ENCODE measurements around the gene ARHGAP10. TPM values are rescaled to one million over a fixed set of nuclear protein-coding genes. Genes with fewer than 3 reads are reported as not detected.

ARHGAP10 gene
- total RNA-seq, 2 donors from 2014 or later, result 30.3 to 69.6 TPM

DNA sequence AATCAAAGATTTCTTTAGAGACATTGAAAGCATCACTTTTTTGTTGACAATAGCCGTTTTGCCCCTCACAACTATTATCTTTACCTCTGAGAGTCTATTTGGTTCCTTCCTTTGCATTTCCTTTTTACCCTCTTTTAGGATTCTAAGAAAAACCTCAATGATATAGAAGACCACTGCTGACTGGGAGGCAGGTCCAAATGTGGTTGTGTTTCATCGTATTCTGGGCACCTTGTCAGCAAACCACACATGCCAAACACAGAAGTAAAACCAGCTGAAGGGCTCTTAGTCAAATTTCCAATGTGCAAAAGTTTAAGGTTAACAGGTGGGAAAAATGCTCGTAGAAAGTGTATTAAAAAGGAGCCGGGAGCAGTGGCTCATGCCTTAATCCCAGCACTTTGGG is 42.8 kb upstream of the ARHGAP10 start:
- no peaks in the 10 kb centered on the region for H3K9me3 ChIP-seq
- no peaks in the 10 kb centered on the region for H3K36me3 ChIP-seq
- TF ChIP-seq POLR2A (IDR thresholded peaks at IDR 0.05) (no peak), POLR2AphosphoS5 (IDR thresholded peaks at IDR 0.05) (no peak)
- TF ChIP-seq, protein P1, sequence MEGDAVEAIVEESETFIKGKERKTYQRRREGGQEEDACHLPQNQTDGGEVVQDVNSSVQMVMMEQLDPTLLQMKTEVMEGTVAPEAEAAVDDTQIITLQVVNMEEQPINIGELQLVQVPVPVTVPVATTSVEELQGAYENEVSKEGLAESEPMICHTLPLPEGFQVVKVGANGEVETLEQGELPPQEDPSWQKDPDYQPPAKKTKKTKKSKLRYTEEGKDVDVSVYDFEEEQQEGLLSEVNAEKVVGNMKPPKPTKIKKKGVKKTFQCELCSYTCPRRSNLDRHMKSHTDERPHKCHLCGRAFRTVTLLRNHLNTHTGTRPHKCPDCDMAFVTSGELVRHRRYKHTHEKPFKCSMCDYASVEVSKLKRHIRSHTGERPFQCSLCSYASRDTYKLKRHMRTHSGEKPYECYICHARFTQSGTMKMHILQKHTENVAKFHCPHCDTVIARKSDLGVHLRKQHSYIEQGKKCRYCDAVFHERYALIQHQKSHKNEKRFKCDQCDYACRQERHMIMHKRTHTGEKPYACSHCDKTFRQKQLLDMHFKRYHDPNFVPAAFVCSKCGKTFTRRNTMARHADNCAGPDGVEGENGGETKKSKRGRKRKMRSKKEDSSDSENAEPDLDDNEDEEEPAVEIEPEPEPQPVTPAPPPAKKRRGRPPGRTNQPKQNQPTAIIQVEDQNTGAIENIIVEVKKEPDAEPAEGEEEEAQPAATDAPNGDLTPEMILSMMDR (IDR thresholded peaks at IDR 0.05), result no peak
- H3K27ac ChIP-seq, result no peak overlapping the region
- intact Hi-C loops (cut with DNase I), result no loop called here
- no peaks in the 10 kb centered on the region for H3K4me1 ChIP-seq (replicated peaks)
- 53% methylated on average over 4 of the region's 4 CpGs for WGBS
- no peak overlapping the region for H3K4me3 ChIP-seq
- DNase-seq (ENCODE audit: low spot score), result no peak
- no peaks in the 10 kb centered on the region for H3K27me3 ChIP-seq (replicated peaks; ENCODE audit: insufficient read depth)

DNA sequence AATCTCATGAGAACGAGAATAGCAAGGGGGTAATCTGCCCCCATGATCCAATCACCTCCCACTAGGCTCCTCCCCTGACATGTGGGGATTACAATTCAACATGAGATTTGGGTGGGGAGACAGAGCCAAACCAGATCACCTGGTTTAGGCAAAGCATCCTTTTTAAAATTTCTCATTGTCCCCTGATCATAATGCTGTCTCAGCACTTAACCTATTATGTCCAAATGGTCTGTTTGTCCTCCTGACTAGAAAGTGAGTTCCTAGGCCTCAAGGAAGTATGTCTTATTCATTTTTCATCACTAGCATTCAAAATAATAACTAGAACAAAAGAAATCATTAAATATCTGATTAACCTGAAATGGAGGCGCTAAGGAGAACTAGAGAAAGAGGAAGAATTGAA is 40.1 kb upstream of the ARHGAP10 start:
- H3K36me3 ChIP-seq, result no peaks in the 10 kb centered on the region
- H3K4me3 ChIP-seq, result no peak overlapping the region
- H3K27ac ChIP-seq, result no peak overlapping the region
- no peaks in the 10 kb centered on the region for H3K27me3 ChIP-seq (replicated peaks; ENCODE audit: insufficient read depth)
- TF ChIP-seq POLR2A (IDR thresholded peaks at IDR 0.05) (no peak), POLR2AphosphoS5 (IDR thresholded peaks at IDR 0.05) (no peak)
- TF ChIP-seq, protein P1 (IDR thresholded peaks at IDR 0.05), result no peak
- WGBS, result 78% methylated on average over 2 of the region's 2 CpGs
- DNase-seq (ENCODE audit: low spot score), result no peak
- intact Hi-C loops (cut with DNase I), result no loop called here
- H3K9me3 ChIP-seq, result no peaks in the 10 kb centered on the region
- H3K4me1 ChIP-seq (replicated peaks), result no peaks in the 10 kb centered on the region

GRCh38 chr4:147693218-147693617 is 38.7 kb upstream of the ARHGAP10 start:
- Histone ChIP-seq H3K27me3 (replicated peaks; ENCODE audit: insufficient read depth) (no peaks in the 10 kb centered on the region), H3K36me3 (no peaks in the 10 kb centered on the region), H3K4me1 (replicated peaks) (no peaks in the 10 kb centered on the region), H3K27ac (no peak overlapping the region), H3K9me3 (no peaks in the 10 kb centered on the region), H3K4me3 (no peak overlapping the region)
- DNase-seq (ENCODE audit: low spot score), result no peak
- intact Hi-C loops (cut with DNase I), result no loop called here
- WGBS, result 83% methylated on average over 3 of the region's 3 CpGs
- TF ChIP-seq, protein P1 (IDR thresholded peaks at IDR 0.05), result no peak
- TF ChIP-seq POLR2AphosphoS5 (IDR thresholded peaks at IDR 0.05) (no peak), POLR2A (IDR thresholded peaks at IDR 0.05) (no peak)

- H3K36me3 ChIP-seq, result no peaks in the 10 kb centered on the region
- H3K4me1 ChIP-seq (replicated peaks), result no peaks in the 10 kb centered on the region
- WGBS, result 47% methylated on average over 1 of the region's 1 CpG
- no peaks in the 10 kb centered on the region for H3K27me3 ChIP-seq (replicated peaks; ENCODE audit: insufficient read depth)
- no peak overlapping the region for H3K27ac ChIP-seq
- no peak overlapping the region for H3K4me3 ChIP-seq
- TF ChIP-seq POLR2A (IDR thresholded peaks at IDR 0.05) (no peak), POLR2AphosphoS5 (IDR thresholded peaks at IDR 0.05) (no peak)
- TF ChIP-seq, protein P1 (IDR thresholded peaks at IDR 0.05), result no peak
- no peak for DNase-seq (ENCODE audit: low spot score)
- intact Hi-C loops (cut with DNase I), result no loop called here
- no peaks in the 10 kb centered on the region for H3K9me3 ChIP-seq
Observed at GRCh38 chr4:147696866-147697265, 35.0 kb upstream of the ARHGAP10 start.

DNA sequence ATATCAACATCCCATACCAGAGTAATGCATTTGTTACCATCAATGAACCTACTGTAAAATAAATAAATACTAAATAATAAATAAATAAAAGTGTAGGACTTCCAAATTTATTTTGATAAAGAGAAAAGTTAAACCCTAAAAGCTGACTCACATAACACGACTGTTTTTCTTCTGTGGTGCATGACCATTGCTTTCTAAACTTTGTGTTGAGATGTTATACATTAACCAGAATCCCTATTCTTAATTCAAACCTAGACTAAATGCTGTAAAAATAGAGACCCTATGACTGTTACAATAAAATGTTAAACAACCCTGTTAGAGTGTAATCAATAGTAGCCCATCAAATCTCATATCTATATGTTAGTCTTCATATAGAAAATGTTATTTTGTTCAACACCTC is 27.0 kb upstream of the ARHGAP10 start:
- no peak for DNase-seq (ENCODE audit: low spot score)
- no peaks in the 10 kb centered on the region for H3K4me1 ChIP-seq (replicated peaks)
- H3K4me3 ChIP-seq, result no peak overlapping the region
- H3K27me3 ChIP-seq (replicated peaks; ENCODE audit: insufficient read depth), result no peaks in the 10 kb centered on the region
- intact Hi-C loops (cut with DNase I), result no loop called here
- 71% methylated on average over 1 of the region's 1 CpG for WGBS
- TF ChIP-seq, protein P1 (IDR thresholded peaks at IDR 0.05), result no peak
- TF ChIP-seq POLR2A (IDR thresholded peaks at IDR 0.05) (no peak), POLR2AphosphoS5 (IDR thresholded peaks at IDR 0.05) (no peak)
- H3K36me3 ChIP-seq, result no peaks in the 10 kb centered on the region
- no peaks in the 10 kb centered on the region for H3K9me3 ChIP-seq
- H3K27ac ChIP-seq, result no peak overlapping the region

Measured in prostate gland (tissue), 2 donors.